Lung (tissue), 12 donors: ENCODE results near the gene TAGAP. TPM values are rescaled to one million over a fixed set of nuclear protein-coding genes. Genes with fewer than 3 reads are reported as not detected.
A peak's percentile ranks its signal among the peaks of the same experiment; 100 is the strongest.

Source experiments
- ATAC-seq: fragments of 200-7000 bp; cut with Tn5 transposase; one replicate; pipeline ENCODE4 v1.9.1; 2020; ENCODE audit warnings: moderate number of reproducible peaks; ENCODE audit not compliant: insufficient read depth, low FRiP score
- DNase-seq, 3 donors: peaks; one replicate each; pipeline ENCODE4 v3.0.0-alpha.2; 2013 to 2017
- H3K27ac ChIP-seq, 2 donors: one replicate each; pipeline ENCODE4 v1.5.1; 2013; ENCODE audit warnings: mild to moderate bottlenecking in 2 of 2, moderate library complexity in 2 of 2, control low read depth in 1 of 2, inconsistent platforms in 1 of 2, low read depth in 1 of 2, low read length in 1 of 2
- H3K27me3 ChIP-seq, 3 donors: one replicate each; pipeline ENCODE4 v1.5.1; 2013; ENCODE audit warnings: low read length in 2 of 3; ENCODE audit not compliant: control insufficient read depth in 3 of 3, insufficient read depth in 3 of 3
- H3K36me3 ChIP-seq, 4 donors: one replicate each; pipeline ENCODE4 v1.5.1; 2013; ENCODE audit warnings: low read length in 4 of 4, mild to moderate bottlenecking in 1 of 4, moderate library complexity in 1 of 4; ENCODE audit not compliant: control insufficient read depth in 4 of 4, insufficient read depth in 4 of 4
- H3K4me1 ChIP-seq, 5 donors: one replicate each; pipeline ENCODE4 v1.5.1; 2013; ENCODE audit warnings: low read length in 5 of 5, mild to moderate bottlenecking in 2 of 5, moderate library complexity in 1 of 5; ENCODE audit not compliant: control insufficient read depth in 5 of 5, insufficient read depth in 5 of 5
- H3K4me3 ChIP-seq: one replicate; pipeline ENCODE4 v1.5.1; 2013; ENCODE audit warnings: mild to moderate bottlenecking, control low read depth, moderate library complexity
- H3K9ac ChIP-seq, 2 donors: one replicate each; pipeline ENCODE4 v1.5.1; 2013; ENCODE audit warnings: low read length in 2 of 2, control low read depth in 1 of 2; ENCODE audit not compliant: insufficient read depth in 1 of 2
- H3K9me3 ChIP-seq, 4 donors: one replicate each; pipeline ENCODE4 v1.5.1; 2013; ENCODE audit warnings: low read length in 3 of 4, mild to moderate bottlenecking in 1 of 4, moderate library complexity in 1 of 4; ENCODE audit not compliant: control insufficient read depth in 4 of 4, insufficient read depth in 3 of 4
- CTCF ChIP-seq: IDR thresholded peaks from 2 replicates; pipeline ENCODE4 v1.5.1; 2012; ENCODE audit warnings: mild to moderate bottlenecking; ENCODE audit errors: control extremely low read depth, extremely low read depth
- WGBS, 2 donors: extraction: QIAGEN DNeasy Blood & Tissue Kit; methylation state at CpG; one replicate each; pipeline ENCODE4 v1.1.7; 2013; 5-methylcytosine and 5-hydroxymethylcytosine counted together
- polyA plus RNA-seq, 2 donors: library from polyadenylated mRNA; stranded (reverse); fragments of 200-250 nt; gene quantifications; one replicate each; pipeline ENCODE4 v1.2.1, GENCODE V29; 2013
- total RNA-seq, 2 donors: library from RNA; depleted of rRNA in 1 of 2; stranded (reverse); fragments of >200 nt in 1 of 2; gene quantifications; one replicate each; pipeline ENCODE4 v1.2.1, GENCODE V29; 2014 to 2021
- donor health status: control.
- donor health status: control.
- donor health status: Bipolar disorder and iron deficiency.
- donor health status: healthy.
- donor health status: DM: yes; HTN: yes; CAD: no.

The TAGAP gene
- total and polyA plus RNA-seq, 4 donors, result 1.7 to 11.2 (median 8.4) TPM

GRCh38 chr6:159074120-159074684, 29.4 kb upstream of the TAGAP start:
- H3K27ac ChIP-seq, result no peak overlapping the region
- H3K36me3 ChIP-seq, result no peaks in the 10 kb centered on the region
- H3K4me1 ChIP-seq, result peaks cover 0 to 8% (median 0%) of the 10 kb centered on the region in 5 donors
- peak in 2 of 3 donors; percentile 57 to 64 for DNase-seq
- no peak for TF ChIP-seq CTCF
- WGBS, 2 donors, result 44 to 57% methylated on average over 3 of the region's 3 CpGs
- H3K4me3 ChIP-seq, result no peak overlapping the region
- peaks cover 0 to 2% (median 0%) of the 10 kb centered on the region in 3 donors for H3K27me3 ChIP-seq
- ATAC-seq, result no peak
- H3K9ac ChIP-seq, result no peak overlapping the region
- no peaks in the 10 kb centered on the region for H3K9me3 ChIP-seq

- TF ChIP-seq CTCF, result no peak
- H3K4me3 ChIP-seq, result no peak overlapping the region
Observed at GRCh38 chr6:159071843-159072769, 27.3 kb upstream of the TAGAP start.

GRCh38 chr6:159068904-159069578, 24.2 kb upstream of the TAGAP start:
- ATAC-seq (no peak), DNase-seq (no peak)
- 46 to 50% methylated on average over 17 of the region's 17 CpGs for WGBS, 2 donors
- H3K9me3 ChIP-seq, result no peaks in the 10 kb centered on the region
- no peaks in the 10 kb centered on the region for H3K36me3 ChIP-seq
- no peak overlapping the region for H3K4me3 ChIP-seq
- no peak overlapping the region for H3K27ac ChIP-seq
- peaks cover 0 to 5% (median 0%) of the 10 kb centered on the region in 3 donors for H3K27me3 ChIP-seq
- TF ChIP-seq CTCF, result no peak
- H3K9ac ChIP-seq, result no peak overlapping the region
- H3K4me1 ChIP-seq, result peaks cover 0 to 3% (median 0%) of the 10 kb centered on the region in 5 donors

More at GRCh38 chr6:159071843-159072769, 27.3 kb upstream of the TAGAP start:
- DNase-seq (no peak), ATAC-seq (no peak)
- Histone ChIP-seq H3K9ac (no peak overlapping the region), H3K36me3 (no peaks in the 10 kb centered on the region), H3K27me3 (peaks cover 0 to 5% (median 0%) of the 10 kb centered on the region in 3 donors), H3K9me3 (no peaks in the 10 kb centered on the region), H3K27ac (no peak overlapping the region), H3K4me1 (peaks cover 0 to 6% (median 0%) of the 10 kb centered on the region in 5 donors)
- WGBS, 2 donors, result 80 to 85% methylated on average over 7 of the region's 7 CpGs
